Fibroblast of peridontal ligament (primary cell): ENCODE measurements around the gene RNF40.

Source experiments
- DNase-seq: peaks from one replicate; pipeline ENCODE4 v3.0.0-alpha.2; 2010; ENCODE audit errors: extremely low read depth

RNF40 gene

GRCh38 chr16:30762991-30763725, 1.0 kb downstream of the RNF40 start:
- no peak for DNase-seq

GRCh38 chr16:30764086-30764485, 2.0 kb downstream of the RNF40 start:
- no peak for DNase-seq

- DNase-seq, result no peak
Observed at GRCh38 chr16:30764816-30765465, 2.8 kb downstream of the RNF40 start.

- no peak for DNase-seq
Observed at GRCh38 chr16:30766206-30766932, 4.2 kb downstream of the RNF40 start.

- no peak for DNase-seq
Observed at GRCh38 chr16:30766933-30767284, 4.8 kb downstream of the RNF40 start.

- no peak for DNase-seq
Observed at GRCh38 chr16:30767767-30768465, 5.8 kb downstream of the RNF40 start.

GRCh38 chr16:30768583-30769181, 6.6 kb downstream of the RNF40 start:
- no peak for DNase-seq

- no peak for DNase-seq
Observed at GRCh38 chr16:30769379-30770089, 7.4 kb downstream of the RNF40 start.

- no peak for DNase-seq
Observed at GRCh38 chr16:30771726-30772125, 9.6 kb downstream of the RNF40 start.

GRCh38 chr16:30773826-30774225, 11.7 kb downstream of the RNF40 start:
- DNase-seq, result no peak

- DNase-seq, result no peak
Observed at GRCh38 chr16:30774367-30775130, 12.4 kb downstream of the RNF40 start.

GRCh38 chr16:30775131-30775391, 12.9 kb downstream of the RNF40 start:
- DNase-seq, result no peak

- peak; percentile 75 for DNase-seq
Observed at GRCh38 chr16:30775392-30776188, 13.5 kb downstream of the RNF40 start.

- no peak for DNase-seq
Observed at GRCh38 chr16:30777591-30778297, 15.6 kb downstream of the RNF40 start.

- no peak for DNase-seq
Observed at GRCh38 chr16:30778549-30779244, 16.6 kb downstream of the RNF40 start.

- no peak for DNase-seq
Observed at GRCh38 chr16:30779596-30779995, 17.5 kb downstream of the RNF40 start.

GRCh38 chr16:30780021-30780420, 17.9 kb downstream of the RNF40 start:
- DNase-seq, result no peak

GRCh38 chr16:30780549-30780948, 18.4 kb downstream of the RNF40 start:
- DNase-seq, result no peak
